WTC11 (cell line): ENCODE results near the gene SIN3A. TPM values are rescaled to one million over a fixed set of nuclear protein-coding genes. Genes with fewer than 3 reads are reported as not detected.
"Not testable (repeated sequence)": the region's sequence is repeated elsewhere in the genome, so short reads cannot be mapped to it uniquely, and the experiment has no call there.

ENCODE experiments used
- ATAC-seq: fragments of 200-7000 bp; cut with Tn5 transposase; 2 replicates; pipeline ENCODE4 v1.10.0; 2021; ENCODE audit warnings: mild to moderate bottlenecking, moderate library complexity
- CTCF ChIA-PET: fragments of 300-600 bp; sonication (Branson Sonifier 250); formaldehyde crosslinking; loops from one replicate; lab custom pipeline; 2021; ENCODE audit warnings: antibody characterized with exemption; lab: Charles Lee
- POLR2A ChIA-PET: fragments of 350-600 bp; sonication (Branson Sonifier 250); formaldehyde crosslinking; loops from one replicate; lab custom pipeline; 2021; ENCODE audit warnings: antibody characterized with exemption; lab: Charles Lee
- DNase-seq: peaks from one replicate; pipeline ENCODE4 v3.0.0; 2021; ENCODE audit warnings: low spot score
- H3K27ac Mint-ChIP-seq: 2 replicates; pipeline ENCODE4 v1.8.0; 2021; ENCODE audit warnings: mixed read lengths
- H3K27me3 Mint-ChIP-seq: 2 replicates; pipeline ENCODE4 v1.8.0; 2021; ENCODE audit warnings: low read depth, mild to moderate bottlenecking, moderate library complexity, mixed read lengths
- H3K36me3 Mint-ChIP-seq: 2 replicates; pipeline ENCODE4 v1.8.0; 2021; ENCODE audit warnings: mixed read lengths
- H3K4me1 Mint-ChIP-seq: 2 replicates; pipeline ENCODE4 v1.8.0; 2022; ENCODE audit warnings: mixed read lengths
- H3K4me3 Mint-ChIP-seq: 2 replicates; pipeline ENCODE4 v1.8.0; 2021; ENCODE audit warnings: mild to moderate bottlenecking, moderate library complexity, mixed read lengths
- H3K9me3 Mint-ChIP-seq: 2 replicates; pipeline ENCODE4 v1.8.0; 2021; ENCODE audit warnings: mixed read lengths
- FOXK1 ChIP-seq: sonication (generic); formaldehyde crosslinking; IDR thresholded peaks from 2 replicates; pipeline ENCODE4 v1.8.0; 2022; ENCODE audit warnings: mild to moderate bottlenecking, moderate library complexity, missing genetic modification reagents
- GABPB1 ChIP-seq: sonication (generic); formaldehyde crosslinking; IDR thresholded peaks from 2 replicates; pipeline ENCODE4 v1.8.1; 2023; ENCODE audit warnings: mild to moderate bottlenecking, missing genetic modification reagents
- MYBL2 ChIP-seq: sonication (generic); formaldehyde crosslinking; IDR thresholded peaks from 2 replicates; pipeline ENCODE4 v1.8.1; 2023; ENCODE audit warnings: mild to moderate bottlenecking, moderate library complexity, missing genetic modification reagents
- NR1H2 ChIP-seq: sonication (generic); formaldehyde crosslinking; IDR thresholded peaks from 2 replicates; pipeline ENCODE4 v1.9.0; 2021; ENCODE audit warnings: mild to moderate bottlenecking, moderate library complexity, missing genetic modification reagents
- OVOL2 ChIP-seq: fragments of 250-450 bp; sonication (Bioruptor Pico); IDR thresholded peaks from 2 replicates; pipeline ENCODE4 v1.9.0; 2021; ENCODE audit warnings: mild to moderate bottlenecking, borderline replicate concordance
- PRDM15 ChIP-seq: sonication (generic); formaldehyde crosslinking; IDR thresholded peaks from 2 replicates; pipeline ENCODE4 v1.8.0; 2022; ENCODE audit warnings: missing genetic modification reagents
- PREB ChIP-seq: sonication (generic); formaldehyde crosslinking; IDR thresholded peaks from 2 replicates; pipeline ENCODE4 v1.8.1; 2022; ENCODE audit warnings: mild to moderate bottlenecking, missing genetic modification reagents, moderate library complexity, borderline replicate concordance
- SP1 ChIP-seq: sonication (generic); formaldehyde crosslinking; conservative IDR thresholded peaks from 2 replicates; pipeline ENCODE4 v1.8.1; 2022; ENCODE audit warnings: missing genetic modification reagents
- TEAD1 ChIP-seq: sonication (generic); formaldehyde crosslinking; IDR thresholded peaks from 2 replicates; pipeline ENCODE4 v1.8.0; 2022; ENCODE audit warnings: mild to moderate bottlenecking, missing genetic modification reagents
- USF2 ChIP-seq: sonication (generic); formaldehyde crosslinking; IDR thresholded peaks from 2 replicates; pipeline ENCODE4 v1.8.1; 2023; ENCODE audit warnings: mild to moderate bottlenecking, missing genetic modification reagents, moderate library complexity
- ZBTB21 ChIP-seq: sonication (generic); formaldehyde crosslinking; IDR thresholded peaks from 2 replicates; pipeline ENCODE4 v1.8.1; 2023; ENCODE audit warnings: mild to moderate bottlenecking, missing genetic modification reagents, borderline replicate concordance
- total RNA-seq: library from RNA; stranded (reverse); gene quantifications from 3 replicates; pipeline ENCODE4 v1.2.3, GENCODE V29; 2021

Gene SIN3A
- total RNA-seq, 1 experiment from 2014 or later = 113 TPM

GRCh38 chr15:75347222-75348033 lies 104.1 kb downstream of the SIN3A start (continued):
- TF ChIP-seq PRDM15 (CRISPR knock-in tag) (peak; percentile 45; the same call in 1 of the 2 replicates), USF2 (peak; percentile 57), GABPB1 (CRISPR knock-in tag) (peak; percentile 52; the same call in 1 of the 2 replicates), MYBL2 (no peak; the same call in 1 of the 2 replicates), TEAD1 (CRISPR knock-in tag) (peak; percentile 51; the same call in 1 of the 2 replicates), PREB (no peak), SP1 (CRISPR knock-in tag) (peak; percentile 97)

GRCh38 chr15:75346796-75347221 lies 104.7 kb downstream of the SIN3A start, which contains the start of gene NEIL1:
NEIL1 (plus strand) TSS chr15:75347039; CDS start chr15:75348906, 1,867 bp downstream.
- ATAC-seq = peak; percentile 11
- peaks cover 9% of the 10 kb centered on the region for H3K4me1 Mint-ChIP-seq

GRCh38 chr15:75343953-75344352 lies 107.5 kb downstream of the SIN3A start:
- not testable (repeated sequence) for DNase-seq, H3K4me3 Mint-ChIP-seq, ATAC-seq, H3K9me3 Mint-ChIP-seq, H3K36me3 Mint-ChIP-seq, H3K4me1 Mint-ChIP-seq
- POLR2A ChIA-PET = interaction anchor here (0.6 kb wide), 1 partner anchor 37 kb away, joined by 3 read pairs; no protein-coding TSS in a partner anchor
- peak overlapping the region; percentile 30; the same call in 1 of the 2 replicates for H3K27ac Mint-ChIP-seq
- CTCF ChIA-PET = interaction anchor here (2.1 kb wide), 1 partner anchor 24 kb away, joined by 7 read pairs; the partner anchor contains the start of gene MAN2C1
- peaks cover 24% of the 10 kb centered on the region for H3K27me3 Mint-ChIP-seq

More at GRCh38 chr15:75346796-75347221, 104.7 kb downstream of the SIN3A start, which contains the start of gene NEIL1:
- no peak for DNase-seq
- POLR2A ChIA-PET = interaction anchor here (3.1 kb wide), 1 partner anchor 21 kb away, joined by 14 read pairs; the partner anchor contains the start of gene MAN2C1
- TF ChIP-seq ZBTB21 (no peak), MYBL2 (no peak), FOXK1 (0 out of 2 replicates have a peak, but pooled peaks have one; percentile 33)
- TF ChIP-seq, all 79 proteins: peak for 1
- peaks cover 35% of the 10 kb centered on the region for H3K27me3 Mint-ChIP-seq
- CTCF ChIA-PET = interaction anchor here (2.0 to 3.9 kb wide), 2 partner anchors 21 to 39 kb away, joined by 7 to 25 read pairs; partner anchors contain the start of gene MAN2C1
- no peaks in the 10 kb centered on the region for H3K36me3 Mint-ChIP-seq
- no peak within 1 kb of the TSS for H3K27ac Mint-ChIP-seq
- no peaks in the 10 kb centered on the region for H3K9me3 Mint-ChIP-seq
- H3K4me3 Mint-ChIP-seq = peak within 1 kb of the TSS; percentile 84

- Mint-ChIP-seq H3K4me1 (0 out of 2 replicates have a peak, but pooled peaks cover 4% of the 10 kb centered on the region), H3K9me3 (no peaks in the 10 kb centered on the region), H3K4me3 (no peak overlapping the region), H3K27me3 (peaks cover 16% of the 10 kb centered on the region), H3K36me3 (peaks cover 5% of the 10 kb centered on the region; the same call in 1 of the 2 replicates), H3K27ac (no peak overlapping the region)
- ATAC-seq = no peak
- DNase-seq = no peak
- CTCF ChIA-PET = no interaction called here
- TF ChIP-seq PRDM15 (CRISPR knock-in tag) = no peak
- TF ChIP-seq OVOL2 (CRISPR knock-in tag) = no peak
- no peak for TF ChIP-seq NR1H2
- POLR2A ChIA-PET = no interaction called here
Measured at GRCh38 chr15:75342221-75342620, 109.3 kb downstream of the SIN3A start.
